GM13976 (cell line): ENCODE measurements around the gene POLRMT.
A peak's percentile ranks its signal among the peaks of the same experiment; 100 is the strongest.

Source experiments
- DNase-seq: peaks from one replicate; pipeline ENCODE4 v3.0.0; 2012; ENCODE audit warnings: low spot score
- in situ Hi-C: fragments of 300-500 bp; cut with MboI; formaldehyde crosslinking; loops from one replicate; pipeline ENCODE4 v1.12.0; 2022; ENCODE audit warnings: low sequenced_read_pairs, mixed read lengths, inconsistent platforms; ENCODE audit not compliant: unreplicated experiment
- TF ChIP-seq, protein P1 (sequence below): IDR thresholded peaks from 2 replicates; pipeline ENCODE4 v1.5.1; 2012; ENCODE audit warnings: borderline replicate concordance, mild to moderate bottlenecking; ENCODE audit not compliant: insufficient read depth; ENCODE audit errors: extremely low read depth, missing control alignments, control extremely low read depth

The POLRMT gene

DNA sequence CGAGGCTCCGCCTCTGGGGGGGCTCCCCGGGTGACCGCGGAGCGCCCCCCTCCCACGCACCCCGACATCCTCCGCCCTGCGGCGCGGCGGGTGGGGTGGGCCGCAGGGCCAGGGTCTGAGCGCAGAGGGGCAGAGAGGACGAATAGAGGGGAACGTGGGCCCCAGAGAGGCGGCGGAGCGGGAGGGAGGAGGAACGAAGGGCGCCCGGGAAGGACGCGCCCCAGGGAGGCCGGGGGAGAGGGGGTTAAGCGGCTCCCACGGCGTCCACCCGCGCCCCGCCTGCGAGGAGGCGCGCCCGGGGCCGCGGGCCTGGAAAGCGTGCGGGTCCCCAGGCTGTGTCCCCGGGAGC, 42.6 kb downstream of the POLRMT start:
- no peak for DNase-seq
- TF ChIP-seq, protein P1, sequence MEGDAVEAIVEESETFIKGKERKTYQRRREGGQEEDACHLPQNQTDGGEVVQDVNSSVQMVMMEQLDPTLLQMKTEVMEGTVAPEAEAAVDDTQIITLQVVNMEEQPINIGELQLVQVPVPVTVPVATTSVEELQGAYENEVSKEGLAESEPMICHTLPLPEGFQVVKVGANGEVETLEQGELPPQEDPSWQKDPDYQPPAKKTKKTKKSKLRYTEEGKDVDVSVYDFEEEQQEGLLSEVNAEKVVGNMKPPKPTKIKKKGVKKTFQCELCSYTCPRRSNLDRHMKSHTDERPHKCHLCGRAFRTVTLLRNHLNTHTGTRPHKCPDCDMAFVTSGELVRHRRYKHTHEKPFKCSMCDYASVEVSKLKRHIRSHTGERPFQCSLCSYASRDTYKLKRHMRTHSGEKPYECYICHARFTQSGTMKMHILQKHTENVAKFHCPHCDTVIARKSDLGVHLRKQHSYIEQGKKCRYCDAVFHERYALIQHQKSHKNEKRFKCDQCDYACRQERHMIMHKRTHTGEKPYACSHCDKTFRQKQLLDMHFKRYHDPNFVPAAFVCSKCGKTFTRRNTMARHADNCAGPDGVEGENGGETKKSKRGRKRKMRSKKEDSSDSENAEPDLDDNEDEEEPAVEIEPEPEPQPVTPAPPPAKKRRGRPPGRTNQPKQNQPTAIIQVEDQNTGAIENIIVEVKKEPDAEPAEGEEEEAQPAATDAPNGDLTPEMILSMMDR: no peak
- in situ Hi-C loops: loop anchor here (25.0 kb wide), 1 partner anchor 147 kb away; no protein-coding TSS in a partner anchor

DNA sequence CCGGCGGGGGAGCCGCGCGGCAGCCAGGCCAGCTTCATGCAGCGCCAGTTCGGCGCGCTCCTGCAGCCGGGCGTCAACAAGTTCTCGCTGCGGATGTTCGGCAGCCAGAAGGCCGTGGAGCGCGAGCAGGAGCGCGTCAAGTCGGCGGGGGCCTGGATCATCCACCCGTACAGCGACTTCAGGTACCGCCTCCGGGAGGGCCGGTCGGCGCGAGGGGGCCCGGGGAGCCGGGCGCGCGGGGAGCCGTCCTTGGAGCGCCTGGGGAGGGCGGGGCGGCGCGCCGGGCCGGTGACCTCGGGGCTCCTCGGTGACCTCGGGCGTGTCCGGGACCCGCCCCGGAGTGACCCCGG, 43.0 kb downstream of the POLRMT start:
- no peak for DNase-seq
- in situ Hi-C loops: loop anchor here (25.0 kb wide), 1 partner anchor 147 kb away; no protein-coding TSS in a partner anchor
- TF ChIP-seq, protein P1: no peak

DNA sequence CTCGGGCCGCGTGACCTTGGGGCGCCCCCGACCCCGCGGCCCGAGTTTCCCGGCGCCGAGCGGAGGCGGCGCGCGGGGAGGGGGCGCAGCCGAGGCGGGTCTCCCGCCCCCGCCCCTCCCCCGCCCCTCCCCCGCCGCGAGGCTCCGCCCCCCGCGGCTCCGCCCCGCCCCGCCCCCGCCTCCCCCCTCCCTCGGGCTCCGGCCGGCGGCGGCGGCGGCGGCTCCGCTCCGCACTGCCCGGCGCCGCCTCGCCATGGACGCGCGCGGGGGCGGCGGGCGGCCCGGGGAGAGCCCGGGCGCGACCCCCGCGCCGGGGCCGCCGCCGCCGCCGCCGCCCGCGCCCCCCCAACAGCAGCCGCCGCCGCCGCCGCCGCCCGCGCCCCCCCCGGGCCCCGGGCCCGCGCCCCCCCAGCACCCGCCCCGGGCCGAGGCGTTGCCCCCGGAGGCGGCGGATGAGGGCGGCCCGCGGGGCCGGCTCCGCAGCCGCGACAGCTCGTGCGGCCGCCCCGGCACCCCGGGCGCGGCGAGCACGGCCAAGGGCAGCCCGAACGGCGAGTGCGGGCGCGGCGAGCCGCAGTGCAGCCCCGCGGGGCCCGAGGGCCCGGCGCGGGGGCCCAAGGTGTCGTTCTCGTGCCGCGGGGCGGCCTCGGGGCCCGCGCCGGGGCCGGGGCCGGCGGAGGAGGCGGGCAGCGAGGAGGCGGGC, 43.5 kb downstream of the POLRMT start, which contains the start of gene HCN2:
Gene HCN2, plus strand, starts transcription at position 189 of the 703 bp plus-strand sequence. Its CDS starts 65 bp downstream, at position 254.
- no peak for DNase-seq
- in situ Hi-C loops: loop anchor here (25.0 kb wide), 1 partner anchor 147 kb away; no protein-coding TSS in a partner anchor

DNA sequence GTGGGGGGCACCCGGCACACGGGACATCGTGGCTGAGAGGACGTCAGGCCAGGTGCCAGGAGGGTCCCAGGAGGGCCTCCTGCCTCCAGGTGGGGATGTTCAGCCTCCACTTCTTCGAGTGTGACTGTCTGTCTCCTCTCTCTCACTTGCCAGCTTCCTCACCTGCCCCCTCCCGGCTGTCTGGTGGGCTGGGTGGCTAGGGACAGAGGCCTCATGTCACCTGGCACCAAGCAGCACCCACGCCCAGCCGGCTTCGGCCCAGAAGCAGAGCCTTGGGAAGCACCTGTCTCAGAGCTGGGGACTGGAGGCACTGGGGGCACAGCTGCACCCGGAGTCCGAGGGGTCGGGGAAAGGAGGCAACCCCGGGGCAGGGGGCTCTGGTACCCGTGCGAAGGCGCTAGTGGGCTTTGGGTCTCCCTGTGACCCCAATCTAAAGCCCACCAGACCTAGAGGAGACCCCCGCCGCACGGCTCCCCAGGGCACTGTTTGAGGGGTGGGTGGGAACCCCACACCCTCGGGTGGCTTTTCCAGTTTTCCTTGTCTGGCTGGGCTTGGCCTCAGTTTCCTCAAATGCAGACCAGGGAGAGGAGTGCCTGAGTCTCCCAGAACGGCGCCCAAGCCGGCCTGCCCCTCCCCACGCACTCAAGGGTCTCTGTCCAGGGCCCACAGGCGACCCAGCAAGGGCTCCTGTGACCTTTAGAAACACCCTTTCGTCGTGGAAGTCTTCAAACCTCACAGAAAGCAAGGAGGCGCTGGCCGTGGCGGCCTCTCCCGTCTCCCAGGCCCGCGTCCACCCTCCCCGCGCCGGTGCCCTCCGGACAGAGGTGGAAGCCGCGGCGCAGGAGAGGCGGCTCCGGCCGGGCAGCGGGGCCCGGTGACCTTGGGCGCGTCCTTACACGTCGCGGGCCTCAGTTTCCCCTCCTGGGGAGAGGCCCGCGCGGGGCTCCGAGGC, 44.3 kb downstream of the POLRMT start:
- in situ Hi-C loops: loop anchor here (25.0 kb wide), 1 partner anchor 148 kb away; no protein-coding TSS in a partner anchor
- TF ChIP-seq, protein P1: no peak
- no peak for DNase-seq

More for the DNA sequence above, 43.5 kb downstream of the POLRMT start, which contains the start of gene HCN2:
- TF ChIP-seq, protein P1: no peak

DNA sequence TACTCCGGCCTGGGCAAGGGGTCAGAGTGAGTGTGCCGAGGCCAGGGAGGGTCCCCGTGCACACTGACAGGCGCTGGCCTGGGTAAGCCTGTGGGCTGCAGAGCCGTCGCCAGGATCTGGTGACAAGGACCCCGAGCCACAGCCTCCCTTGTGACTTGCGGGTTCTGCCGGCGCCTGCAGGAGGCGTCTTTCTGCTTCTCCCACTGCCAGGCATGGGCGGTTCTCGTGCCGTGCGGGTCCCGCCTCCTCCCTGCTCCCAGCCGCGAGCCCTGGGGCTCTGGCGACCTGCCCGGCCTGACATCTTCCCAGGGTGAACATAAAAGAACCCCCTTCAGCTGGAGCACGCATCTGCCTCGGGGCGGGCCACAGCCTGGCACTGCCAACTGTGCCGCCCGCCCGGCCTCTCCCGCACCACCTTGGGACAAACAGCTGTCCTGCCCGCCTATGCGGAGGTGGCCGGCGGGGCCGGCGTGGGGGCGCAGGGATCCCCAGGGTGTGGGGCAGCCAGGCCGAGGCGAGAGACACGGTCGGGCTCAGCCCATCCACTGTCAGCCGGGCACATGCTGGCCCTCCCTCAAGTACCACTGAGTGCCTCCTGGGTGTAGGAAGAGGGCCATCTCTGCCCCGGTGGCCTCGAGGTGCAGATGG, 45.1 kb downstream of the POLRMT start:
- in situ Hi-C loops: loop anchor here (25.0 kb wide), 1 partner anchor 149 kb away; no protein-coding TSS in a partner anchor
- DNase-seq: peak; percentile 79
- TF ChIP-seq, protein P1: peak; percentile 39
